ENCODE data around the gene PSMD6.

PSMD6 gene

DNA sequence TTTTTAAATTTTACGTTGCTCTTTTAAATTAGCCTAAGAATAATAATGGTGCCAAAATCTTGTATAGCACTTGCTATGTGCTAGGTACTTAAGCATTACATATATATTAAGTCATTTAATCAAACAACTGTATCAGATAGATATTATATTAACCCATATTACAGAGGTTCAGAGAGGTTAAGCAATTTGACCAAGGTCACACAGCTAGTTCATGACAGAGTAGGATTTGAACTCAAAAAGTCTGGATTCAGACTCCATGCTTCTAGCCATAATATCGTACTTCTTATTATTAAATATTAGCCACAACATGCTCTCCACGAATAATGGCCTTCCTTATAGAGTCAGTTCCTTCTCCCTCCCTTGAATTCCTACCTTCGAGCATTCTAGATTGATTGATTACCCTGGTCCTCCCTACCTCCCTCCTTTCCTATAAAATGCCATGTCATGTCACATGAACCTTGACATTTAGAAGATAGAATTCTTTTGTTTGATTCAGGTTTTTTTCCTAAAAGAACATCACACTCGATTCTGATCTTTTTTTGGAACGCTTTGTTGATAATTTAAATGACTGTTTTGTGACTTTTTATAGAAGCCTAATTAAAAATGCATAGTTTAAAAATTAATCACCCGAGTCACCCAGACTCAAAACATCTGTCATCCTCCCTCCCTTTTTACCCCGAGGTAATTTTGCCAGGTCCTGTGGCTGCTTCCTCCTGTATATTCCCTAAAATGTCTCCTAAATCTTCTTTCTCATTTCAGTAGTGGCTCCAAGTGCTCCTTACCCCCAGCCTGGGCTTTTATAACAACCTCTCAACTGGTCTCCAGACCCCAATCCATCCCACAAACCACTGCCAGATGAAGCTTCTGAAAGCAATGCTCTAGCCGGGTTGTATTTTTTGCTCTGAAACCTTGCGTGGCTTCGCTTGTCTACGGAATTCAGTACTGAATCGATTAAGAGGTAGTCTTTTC is 8.5 kb upstream of the PSMD6 start:
- TF ChIP-seq, protein P1, sequence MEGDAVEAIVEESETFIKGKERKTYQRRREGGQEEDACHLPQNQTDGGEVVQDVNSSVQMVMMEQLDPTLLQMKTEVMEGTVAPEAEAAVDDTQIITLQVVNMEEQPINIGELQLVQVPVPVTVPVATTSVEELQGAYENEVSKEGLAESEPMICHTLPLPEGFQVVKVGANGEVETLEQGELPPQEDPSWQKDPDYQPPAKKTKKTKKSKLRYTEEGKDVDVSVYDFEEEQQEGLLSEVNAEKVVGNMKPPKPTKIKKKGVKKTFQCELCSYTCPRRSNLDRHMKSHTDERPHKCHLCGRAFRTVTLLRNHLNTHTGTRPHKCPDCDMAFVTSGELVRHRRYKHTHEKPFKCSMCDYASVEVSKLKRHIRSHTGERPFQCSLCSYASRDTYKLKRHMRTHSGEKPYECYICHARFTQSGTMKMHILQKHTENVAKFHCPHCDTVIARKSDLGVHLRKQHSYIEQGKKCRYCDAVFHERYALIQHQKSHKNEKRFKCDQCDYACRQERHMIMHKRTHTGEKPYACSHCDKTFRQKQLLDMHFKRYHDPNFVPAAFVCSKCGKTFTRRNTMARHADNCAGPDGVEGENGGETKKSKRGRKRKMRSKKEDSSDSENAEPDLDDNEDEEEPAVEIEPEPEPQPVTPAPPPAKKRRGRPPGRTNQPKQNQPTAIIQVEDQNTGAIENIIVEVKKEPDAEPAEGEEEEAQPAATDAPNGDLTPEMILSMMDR (IDR thresholded peaks at IDR 0.05; ENCODE audit: poor library complexity, severe bottlenecking), result no peak
- no peaks in the 10 kb centered on the region for H3K9me3 ChIP-seq (ENCODE audit: severe bottlenecking)
- no peak overlapping the region for H3K27ac ChIP-seq (ENCODE audit: poor library complexity, severe bottlenecking)
- no peak for ATAC-seq (ENCODE audit: low read depth)
- DNase-seq (ENCODE audit: low spot score), result no peak
- H3K27me3 ChIP-seq (ENCODE audit: insufficient read depth, poor library complexity, severe bottlenecking), result no peaks in the 10 kb centered on the region
- no peak overlapping the region for H3K4me3 ChIP-seq (ENCODE audit: severe bottlenecking)
- no peaks in the 10 kb centered on the region for H3K4me1 ChIP-seq (ENCODE audit: insufficient read depth, poor library complexity, severe bottlenecking)
- no peaks in the 10 kb centered on the region for H3K36me3 ChIP-seq (ENCODE audit: low read depth)

DNA sequence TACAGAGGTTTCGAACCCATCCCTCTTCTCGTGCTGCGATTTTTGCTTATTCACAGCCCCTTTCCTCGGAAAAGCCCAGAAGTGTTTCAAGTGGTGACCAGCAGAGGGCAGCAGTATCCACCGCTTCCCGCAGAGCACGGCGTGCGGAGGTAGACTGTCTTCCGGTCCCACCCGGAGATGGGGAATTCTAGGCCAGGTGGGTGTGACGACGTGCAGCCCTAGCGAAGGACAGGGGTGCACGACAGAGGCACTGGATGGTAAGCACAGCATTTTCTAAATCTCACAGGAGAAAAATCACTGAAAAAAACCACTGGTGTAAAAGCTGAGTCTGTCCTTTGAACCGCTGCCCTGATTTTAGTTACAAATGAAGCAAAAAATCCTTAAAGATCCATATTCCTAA is 7.4 kb upstream of the PSMD6 start:
- H3K27ac ChIP-seq (ENCODE audit: poor library complexity, severe bottlenecking), result no peak overlapping the region
- TF ChIP-seq, protein P1 (IDR thresholded peaks at IDR 0.05; ENCODE audit: poor library complexity, severe bottlenecking), result peak; percentile 92
- DNase-seq (ENCODE audit: low spot score), result peak; percentile 68
- H3K36me3 ChIP-seq (ENCODE audit: low read depth), result no peaks in the 10 kb centered on the region
- no peaks in the 10 kb centered on the region for H3K9me3 ChIP-seq (ENCODE audit: severe bottlenecking)
- peak; percentile 91 for ATAC-seq (ENCODE audit: low read depth)
- H3K4me1 ChIP-seq (ENCODE audit: insufficient read depth, poor library complexity, severe bottlenecking), result no peaks in the 10 kb centered on the region
- no peaks in the 10 kb centered on the region for H3K27me3 ChIP-seq (ENCODE audit: insufficient read depth, poor library complexity, severe bottlenecking)
- H3K4me3 ChIP-seq (ENCODE audit: severe bottlenecking), result no peak overlapping the region

DNA sequence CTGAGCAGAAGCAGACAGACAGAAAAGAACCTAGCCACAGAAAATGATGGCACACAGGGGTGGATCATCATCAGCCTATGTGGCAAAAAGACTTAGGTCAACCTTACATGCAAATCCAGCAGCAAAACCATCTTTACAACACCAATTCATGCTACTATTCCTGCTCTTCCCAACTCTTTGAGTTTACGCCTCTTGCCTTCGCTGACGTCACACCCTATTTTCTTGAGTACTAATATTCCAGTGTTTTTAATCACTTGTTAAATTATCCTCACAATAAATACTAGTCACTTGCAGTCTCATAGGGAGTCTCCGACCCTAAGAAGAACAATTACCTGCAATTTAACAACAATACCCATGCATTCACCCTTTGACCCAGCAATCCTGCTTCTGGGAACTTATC is 6.0 kb upstream of the PSMD6 start:
- ATAC-seq (ENCODE audit: low read depth) (no peak), DNase-seq (ENCODE audit: low spot score) (no peak)
- Histone ChIP-seq H3K36me3 (ENCODE audit: low read depth) (no peaks in the 10 kb centered on the region), H3K27ac (ENCODE audit: poor library complexity, severe bottlenecking) (no peak overlapping the region), H3K4me3 (ENCODE audit: severe bottlenecking) (no peak overlapping the region), H3K27me3 (ENCODE audit: insufficient read depth, poor library complexity, severe bottlenecking) (no peaks in the 10 kb centered on the region), H3K9me3 (ENCODE audit: severe bottlenecking) (no peaks in the 10 kb centered on the region), H3K4me1 (ENCODE audit: insufficient read depth, poor library complexity, severe bottlenecking) (no peaks in the 10 kb centered on the region)
- TF ChIP-seq, protein P1 (IDR thresholded peaks at IDR 0.05; ENCODE audit: poor library complexity, severe bottlenecking), result no peak

DNA sequence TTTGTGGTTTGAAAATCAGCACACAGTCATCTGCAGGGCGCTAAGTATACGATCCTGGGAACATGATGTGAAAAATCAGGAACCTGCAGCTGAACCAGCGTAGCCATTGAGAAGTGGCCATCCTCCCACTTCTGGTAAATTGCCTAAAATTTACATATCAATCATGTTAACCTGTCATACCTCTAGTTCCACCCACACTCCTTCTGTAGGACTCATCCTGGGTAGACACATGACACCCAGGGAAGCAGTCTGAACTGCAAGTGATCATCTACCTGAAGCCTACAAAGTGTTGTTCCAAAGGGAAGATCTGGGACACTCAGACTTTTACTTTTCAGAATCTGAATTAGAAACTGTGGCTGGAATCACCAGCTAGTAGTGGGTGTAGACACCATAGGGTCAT is 5.5 kb upstream of the PSMD6 start:
- DNase-seq (ENCODE audit: low spot score) (no peak), ATAC-seq (ENCODE audit: low read depth) (no peak)
- Histone ChIP-seq H3K36me3 (ENCODE audit: low read depth) (no peaks in the 10 kb centered on the region), H3K4me1 (ENCODE audit: insufficient read depth, poor library complexity, severe bottlenecking) (no peaks in the 10 kb centered on the region), H3K9me3 (ENCODE audit: severe bottlenecking) (no peaks in the 10 kb centered on the region), H3K4me3 (ENCODE audit: severe bottlenecking) (no peak overlapping the region), H3K27me3 (ENCODE audit: insufficient read depth, poor library complexity, severe bottlenecking) (no peaks in the 10 kb centered on the region), H3K27ac (ENCODE audit: poor library complexity, severe bottlenecking) (no peak overlapping the region)
- TF ChIP-seq, protein P1 (IDR thresholded peaks at IDR 0.05; ENCODE audit: poor library complexity, severe bottlenecking), result no peak

DNA sequence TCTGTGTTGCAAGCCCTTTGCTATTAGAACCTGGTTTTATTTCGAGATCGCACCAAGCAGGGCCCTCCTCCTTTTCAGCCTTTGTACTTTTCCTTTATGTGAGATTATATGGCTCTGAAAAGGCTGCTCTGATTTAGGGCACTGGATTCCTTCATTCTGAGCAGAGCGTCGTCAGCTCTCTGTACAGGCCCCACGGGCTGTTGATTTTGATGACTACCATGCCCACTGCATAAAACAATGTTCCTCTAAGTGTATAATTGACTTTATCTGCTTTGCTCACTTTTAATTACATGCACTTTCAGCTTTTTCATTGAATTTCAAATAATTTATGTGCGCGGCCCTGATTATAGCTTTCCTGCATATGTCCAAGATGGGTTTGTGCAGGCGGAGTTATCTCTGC is 4.4 kb upstream of the PSMD6 start:
- no peak overlapping the region for H3K4me3 ChIP-seq (ENCODE audit: severe bottlenecking)
- no peaks in the 10 kb centered on the region for H3K36me3 ChIP-seq (ENCODE audit: low read depth)
- no peak for ATAC-seq (ENCODE audit: low read depth)
- no peaks in the 10 kb centered on the region for H3K4me1 ChIP-seq (ENCODE audit: insufficient read depth, poor library complexity, severe bottlenecking)
- no peak overlapping the region for H3K27ac ChIP-seq (ENCODE audit: poor library complexity, severe bottlenecking)
- H3K27me3 ChIP-seq (ENCODE audit: insufficient read depth, poor library complexity, severe bottlenecking), result no peaks in the 10 kb centered on the region
- TF ChIP-seq, protein P1 (IDR thresholded peaks at IDR 0.05; ENCODE audit: poor library complexity, severe bottlenecking), result no peak
- H3K9me3 ChIP-seq (ENCODE audit: severe bottlenecking), result no peaks in the 10 kb centered on the region
- DNase-seq (ENCODE audit: low spot score), result no peak
